IPS DF 6.9 (cell line): ENCODE measurements around the gene ZNF598.
A peak's percentile ranks its signal among the peaks of the same experiment; 100 is the strongest.

Experiments
- DNase-seq: peaks from one replicate; pipeline ENCODE4 v3.0.0-alpha.2; 2013; ENCODE audit warnings: low read depth, low spot score
- H3K27ac ChIP-seq: one replicate; pipeline ENCODE4 v1.5.1; 2013; ENCODE audit warnings: low read length, control low read depth
- H3K27me3 ChIP-seq: 2 replicates; pipeline ENCODE4 v1.6.1; 2013; ENCODE audit warnings: mild to moderate bottlenecking, low read length; ENCODE audit not compliant: control insufficient read depth, insufficient read depth
- H3K36me3 ChIP-seq: 2 replicates; pipeline ENCODE4 v1.6.1; 2013; ENCODE audit warnings: low read length; ENCODE audit not compliant: control insufficient read depth, insufficient read depth
- H3K4me1 ChIP-seq: 2 replicates; pipeline ENCODE4 v1.6.1; 2013; ENCODE audit warnings: low read length; ENCODE audit not compliant: control insufficient read depth, insufficient read depth
- H3K4me3 ChIP-seq: 2 replicates; pipeline ENCODE4 v1.5.1; 2013; ENCODE audit warnings: mild to moderate bottlenecking, low read length
- H3K9me3 ChIP-seq: 2 replicates; pipeline ENCODE4 v1.6.1; 2013; ENCODE audit warnings: low read length, inconsistent platforms; ENCODE audit not compliant: control insufficient read depth, insufficient read depth
- WGBS: extraction: QIAGEN DNeasy Blood & Tissue Kit; methylation state at CpG from one replicate; pipeline ENCODE4 v1.1.7; 2013; ENCODE audit warnings: mixed read lengths, missing lambda C conversion rate; ENCODE audit not compliant: insufficient read length, insufficient coverage; 5-methylcytosine and 5-hydroxymethylcytosine counted together

Gene ZNF598

GRCh38 chr16:2026461-2027023 is 16.9 kb upstream of the ZNF598 start, which contains the start of gene NHERF2:
NHERF2 (plus strand) TSS chr16:2026902; CDS start chr16:2027006, 104 bp downstream.
- DNase-seq: no peak
- Histone ChIP-seq H3K27me3 (peaks cover 3% of the 10 kb centered on the region; the same call in 1 of the 2 replicates), H3K27ac (no peak within 1 kb of the TSS), H3K4me1 (peaks cover 5% of the 10 kb centered on the region), H3K9me3 (no peaks in the 10 kb centered on the region), H3K36me3 (no peaks in the 10 kb centered on the region), H3K4me3 (peak within 1 kb of the TSS; percentile 48; the same call in 1 of the 2 replicates)
- no CpG with 5 or more reads among the region's 59 CpGs for WGBS

GRCh38 chr16:2025878-2026460 is 16.3 kb upstream of the ZNF598 start:
- WGBS: no CpG with 5 or more reads among the region's 16 CpGs
- peaks cover 5% of the 10 kb centered on the region; the same call in 1 of the 2 replicates for H3K27me3 ChIP-seq
- no peak overlapping the region for H3K27ac ChIP-seq
- peaks cover 5% of the 10 kb centered on the region for H3K4me1 ChIP-seq
- no peaks in the 10 kb centered on the region for H3K36me3 ChIP-seq
- DNase-seq: no peak
- H3K9me3 ChIP-seq: no peaks in the 10 kb centered on the region
- no peak overlapping the region for H3K4me3 ChIP-seq

- Histone ChIP-seq H3K36me3 (no peaks in the 10 kb centered on the region), H3K4me3 (no peak overlapping the region), H3K27me3 (peaks cover 9% of the 10 kb centered on the region), H3K27ac (no peak overlapping the region), H3K4me1 (peaks cover 5% of the 10 kb centered on the region), H3K9me3 (no peaks in the 10 kb centered on the region)
- no peak for DNase-seq
- WGBS: no CpG with 5 or more reads among the region's 14 CpGs
Measured at GRCh38 chr16:2025251-2025650, 15.6 kb upstream of the ZNF598 start.

- Histone ChIP-seq H3K36me3 (no peaks in the 10 kb centered on the region), H3K9me3 (no peaks in the 10 kb centered on the region), H3K27me3 (peaks cover 18% of the 10 kb centered on the region), H3K4me3 (no peak overlapping the region), H3K4me1 (peaks cover 3% of the 10 kb centered on the region; the same call in 1 of the 2 replicates), H3K27ac (no peak overlapping the region)
- no CpG with 5 or more reads among the region's 12 CpGs for WGBS
- DNase-seq: no peak
Measured at GRCh38 chr16:2024032-2024420, 14.4 kb upstream of the ZNF598 start.

GRCh38 chr16:2023092-2024031 is 13.7 kb upstream of the ZNF598 start:
- no CpG with 5 or more reads among the region's 53 CpGs for WGBS
- no peaks in the 10 kb centered on the region for H3K9me3 ChIP-seq
- H3K4me1 ChIP-seq: peaks cover 3% of the 10 kb centered on the region; the same call in 1 of the 2 replicates
- H3K36me3 ChIP-seq: no peaks in the 10 kb centered on the region
- no peak overlapping the region for H3K27ac ChIP-seq
- peak overlapping the region; percentile 41; the same call in 1 of the 2 replicates for H3K4me3 ChIP-seq
- H3K27me3 ChIP-seq: peaks cover 20% of the 10 kb centered on the region
- peak; percentile 91 for DNase-seq

GRCh38 chr16:2022723-2023091 is 13.1 kb upstream of the ZNF598 start:
- no peak for DNase-seq
- H3K36me3 ChIP-seq: no peaks in the 10 kb centered on the region
- H3K4me1 ChIP-seq: peaks cover 3% of the 10 kb centered on the region; the same call in 1 of the 2 replicates
- no CpG with 5 or more reads among the region's 14 CpGs for WGBS
- peaks cover 20% of the 10 kb centered on the region for H3K27me3 ChIP-seq
- no peaks in the 10 kb centered on the region for H3K9me3 ChIP-seq
- no peak overlapping the region for H3K27ac ChIP-seq
- peak overlapping the region; percentile 2; the same call in 1 of the 2 replicates for H3K4me3 ChIP-seq

- DNase-seq: no peak
- Histone ChIP-seq H3K9me3 (no peaks in the 10 kb centered on the region), H3K4me1 (no peaks in the 10 kb centered on the region), H3K4me3 (peak overlapping the region; percentile 33; the same call in 1 of the 2 replicates), H3K36me3 (no peaks in the 10 kb centered on the region), H3K27me3 (peaks cover 17% of the 10 kb centered on the region), H3K27ac (no peak overlapping the region)
- no CpG with 5 or more reads among the region's 96 CpGs for WGBS
Measured at GRCh38 chr16:2019921-2020831, 10.6 kb upstream of the ZNF598 start.

GRCh38 chr16:2019518-2019920 is 9.9 kb upstream of the ZNF598 start, which contains the start of gene NPW:
NPW (plus strand) TSS chr16:2019785.
- Histone ChIP-seq H3K9me3 (no peaks in the 10 kb centered on the region), H3K36me3 (no peaks in the 10 kb centered on the region), H3K27me3 (peaks cover 17% of the 10 kb centered on the region), H3K4me3 (peak within 1 kb of the TSS; percentile 33; the same call in 1 of the 2 replicates), H3K27ac (no peak within 1 kb of the TSS), H3K4me1 (no peaks in the 10 kb centered on the region)
- WGBS: no CpG with 5 or more reads among the region's 33 CpGs
- no peak for DNase-seq

- WGBS: no CpG with 5 or more reads among the region's 13 CpGs
- Histone ChIP-seq H3K4me1 (no peaks in the 10 kb centered on the region), H3K36me3 (no peaks in the 10 kb centered on the region), H3K9me3 (no peaks in the 10 kb centered on the region), H3K27ac (no peak overlapping the region), H3K4me3 (no peak overlapping the region), H3K27me3 (peaks cover 17% of the 10 kb centered on the region)
- DNase-seq: no peak
Measured at GRCh38 chr16:2016407-2016922, 6.8 kb upstream of the ZNF598 start.
